Fibroblast of skin of back (primary cell): ENCODE data around the gene KCNQ1OT1.

Experiments used
- DNase-seq: peaks from one replicate; pipeline ENCODE4 v3.0.0-alpha.2; 2013

The KCNQ1OT1 gene

DNA sequence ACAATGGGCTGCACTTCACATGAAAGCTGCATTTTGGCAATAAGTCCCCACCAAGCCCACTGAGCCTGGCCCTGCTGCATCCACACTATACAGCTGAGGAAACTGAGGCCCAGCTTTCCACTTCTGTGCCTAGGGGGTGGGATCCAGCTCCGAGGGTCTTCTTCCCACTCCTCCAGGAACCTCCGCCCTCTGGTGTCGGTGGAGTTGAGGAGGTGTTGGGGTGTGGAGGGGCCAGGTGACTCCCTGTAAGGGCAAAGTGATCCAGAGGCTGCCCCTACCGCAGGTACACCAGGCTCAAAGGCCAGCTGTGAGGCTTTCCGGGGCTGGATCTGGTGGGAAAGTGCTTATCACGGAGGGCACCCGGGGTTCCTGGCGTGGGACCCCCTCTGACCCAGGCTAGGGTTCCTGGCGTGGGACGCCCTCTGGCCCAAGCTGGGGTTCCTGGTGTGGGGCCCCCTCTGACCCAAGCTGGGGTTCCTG lies 130.0 kb downstream of the KCNQ1OT1 start:
- DNase-seq = no peak

DNA sequence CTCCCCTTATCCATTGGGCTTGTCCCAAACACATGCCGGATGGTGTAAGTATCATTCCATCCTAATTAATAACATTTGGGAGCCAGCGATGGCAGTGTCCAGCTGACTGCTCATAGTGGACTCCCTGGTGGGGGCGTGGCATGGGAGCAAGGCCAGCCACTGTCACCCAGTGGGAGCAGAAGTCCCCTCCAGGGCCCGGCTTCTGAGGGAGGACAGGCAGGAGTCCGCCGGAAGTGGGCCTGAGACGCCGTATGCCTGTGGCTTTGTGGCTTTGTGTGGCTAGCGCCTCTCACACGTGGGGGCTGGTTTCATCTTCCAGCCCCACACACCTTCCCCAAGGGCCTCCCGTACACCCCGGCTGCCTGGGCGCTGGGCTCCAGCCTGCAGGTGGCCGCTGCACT lies 130.5 kb downstream of the KCNQ1OT1 start:
- no peak for DNase-seq

DNA sequence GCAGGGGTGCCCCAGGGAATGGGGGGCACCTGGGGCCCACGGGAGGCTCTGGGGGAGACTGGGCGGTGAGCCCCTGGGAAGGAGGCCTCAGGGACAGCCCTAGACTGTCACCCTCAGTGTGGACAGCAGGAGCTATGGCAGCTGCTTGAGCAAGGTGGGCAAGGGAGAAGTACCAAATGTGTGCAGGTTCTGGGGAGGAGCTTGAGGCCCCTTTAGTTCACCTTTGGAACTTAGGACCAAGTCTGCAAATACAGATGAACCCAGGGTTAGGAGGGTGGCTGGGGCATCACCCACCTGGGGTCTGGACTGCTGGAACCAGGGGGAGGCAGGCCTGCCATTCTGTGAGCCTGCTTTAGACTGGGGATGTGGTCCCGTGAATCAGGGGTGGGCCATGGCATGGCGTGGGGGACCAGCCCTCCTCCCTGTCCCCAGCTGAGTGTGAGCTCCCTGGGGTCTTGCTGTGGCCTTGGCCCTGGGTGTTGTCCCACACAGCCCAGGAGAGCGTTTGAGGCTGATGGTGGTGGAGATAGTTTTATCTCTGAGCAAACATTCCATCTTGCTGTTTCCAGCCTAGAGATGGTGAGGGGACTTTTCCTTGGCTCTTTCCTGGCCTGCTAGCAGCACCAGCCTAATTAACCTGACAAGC lies 132.6 kb downstream of the KCNQ1OT1 start:
- no peak for DNase-seq

DNA sequence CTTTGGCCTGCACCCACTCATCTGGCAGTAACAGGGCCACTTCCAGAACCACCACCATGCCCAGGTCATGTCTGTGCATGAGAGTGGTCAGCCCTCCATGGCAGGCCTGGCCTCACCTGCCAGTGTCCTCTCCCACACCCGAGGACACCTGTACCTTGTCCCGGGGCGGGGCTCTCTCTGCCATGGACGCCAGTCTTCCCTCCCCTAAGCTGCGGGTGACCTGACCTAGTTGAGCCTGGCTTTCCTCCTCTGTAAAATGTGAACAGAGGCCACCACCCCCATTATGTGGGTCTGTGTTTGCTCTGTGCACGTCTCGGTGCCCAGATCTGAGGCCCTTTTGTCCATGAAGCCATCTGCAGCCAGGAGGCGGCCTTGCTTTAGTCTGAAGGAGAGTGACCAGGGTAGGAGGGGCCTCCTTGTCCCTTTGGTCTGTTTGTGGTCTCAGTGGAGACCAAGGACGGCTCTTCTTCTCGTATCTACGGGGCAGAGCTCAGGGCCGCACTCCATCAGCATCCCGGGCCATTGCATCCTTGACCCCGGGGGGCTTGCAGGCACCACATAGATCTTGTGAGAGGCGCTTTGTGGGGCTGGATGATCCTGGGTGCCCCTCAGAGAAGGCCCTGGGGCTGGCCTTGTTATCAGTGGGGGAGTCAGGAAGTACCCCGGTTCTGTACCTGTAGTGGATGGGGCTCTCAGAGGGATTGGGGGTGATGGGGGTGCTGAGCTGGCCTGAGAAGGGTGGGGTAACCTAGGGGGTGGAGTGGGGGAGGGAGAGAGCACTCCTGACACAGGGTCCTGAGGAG lies 133.4 kb downstream of the KCNQ1OT1 start:
- no peak for DNase-seq

DNA sequence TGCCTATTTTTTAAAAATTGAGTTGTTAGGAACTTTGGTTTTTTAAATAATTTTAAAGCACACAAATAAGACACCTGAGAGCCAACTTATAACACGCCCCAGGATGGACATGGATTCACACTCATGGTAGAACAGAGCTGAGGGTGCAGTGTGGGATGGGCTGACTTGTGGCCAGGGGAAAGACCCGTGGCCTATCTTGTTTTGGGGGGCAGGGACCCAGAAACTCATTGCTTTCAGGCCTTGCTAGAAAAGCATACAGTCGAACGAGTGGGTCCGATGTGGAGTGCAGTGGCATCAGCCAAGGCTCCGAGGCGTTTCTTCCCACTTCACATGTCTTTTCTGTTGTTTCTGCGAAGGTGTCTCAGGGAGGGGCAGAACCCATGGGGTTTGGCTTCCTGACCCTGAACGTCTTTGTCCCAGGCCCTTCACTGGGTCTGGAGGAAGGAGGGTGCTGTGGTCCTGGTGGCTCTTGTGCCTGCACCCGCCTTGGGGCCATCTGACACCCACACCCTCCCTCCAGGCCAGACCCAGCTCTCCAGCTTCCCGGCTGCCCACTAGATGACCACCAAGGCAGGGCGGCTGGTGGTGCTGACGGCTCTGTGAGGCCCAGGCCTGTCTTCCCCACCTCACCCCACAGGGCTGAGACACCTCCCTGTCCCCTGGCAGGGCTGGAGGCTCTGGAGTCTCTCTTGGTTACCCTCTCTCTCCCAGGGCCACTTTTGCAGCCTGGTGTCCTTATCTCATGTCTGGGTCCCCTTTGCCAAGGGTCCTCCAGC lies 134.2 kb downstream of the KCNQ1OT1 start:
- DNase-seq = no peak

DNA sequence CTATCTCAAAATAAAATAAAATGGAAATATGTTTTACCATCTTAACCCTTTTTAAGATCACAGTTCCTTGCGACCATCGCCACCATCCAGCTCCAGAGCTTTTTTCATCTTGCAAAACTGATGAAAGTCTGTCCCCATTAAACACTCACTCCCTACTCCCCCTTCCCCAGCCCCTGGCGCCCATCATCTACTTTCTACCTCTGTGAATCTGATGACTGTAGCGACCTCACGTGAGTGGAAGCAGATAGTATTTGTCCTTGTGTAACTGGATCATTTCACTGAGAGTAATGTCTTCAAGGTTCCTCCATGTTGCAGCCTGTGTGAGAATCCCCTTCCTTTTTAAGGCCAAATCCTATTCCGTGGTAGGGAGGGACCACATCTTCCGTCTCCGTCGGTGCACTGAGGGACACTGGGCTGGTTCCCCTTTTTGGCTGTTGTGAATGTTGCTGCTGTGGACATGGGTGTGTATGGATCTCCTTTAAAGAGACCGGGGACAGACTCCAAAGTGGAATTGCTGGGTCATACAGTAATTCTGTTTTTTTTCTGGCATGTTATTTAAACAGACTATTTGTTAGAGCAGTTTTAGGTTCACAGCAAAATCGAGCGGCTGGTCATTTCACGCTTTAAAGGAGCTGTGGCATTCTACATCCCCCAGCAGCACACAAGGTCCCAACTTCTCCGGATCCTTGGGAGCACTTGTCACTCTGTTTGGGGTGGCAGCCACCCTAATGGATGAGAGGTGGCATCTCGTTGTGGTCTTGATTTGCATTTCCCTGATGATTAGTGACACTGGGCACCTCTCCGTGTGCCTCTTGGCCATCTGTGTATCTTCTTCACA lies 135.0 kb downstream of the KCNQ1OT1 start:
- no peak for DNase-seq

DNA sequence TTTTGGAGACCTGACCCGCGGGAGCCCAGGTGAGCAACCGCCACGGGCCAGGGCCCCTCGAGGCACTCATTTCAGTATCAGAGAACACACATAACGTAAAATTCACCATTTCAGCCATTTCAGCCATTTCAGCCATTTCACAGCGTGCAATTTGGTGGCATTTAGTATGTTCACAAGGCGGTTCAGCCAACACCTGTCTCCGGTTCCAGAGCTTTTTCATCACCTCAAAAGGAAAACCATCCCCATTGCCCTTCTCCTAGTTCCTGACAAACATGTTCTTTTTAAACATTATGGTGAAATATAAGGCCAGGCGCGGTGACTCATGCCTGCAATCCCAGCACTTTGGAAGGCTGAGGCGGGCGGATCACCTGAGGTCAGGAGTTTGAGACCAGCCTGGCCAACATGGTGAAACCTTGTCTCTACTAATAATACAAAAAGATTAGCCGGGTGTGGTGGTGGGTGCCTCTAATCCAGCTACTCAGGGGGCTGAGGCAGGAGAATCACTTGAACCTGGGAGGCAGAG lies 135.7 kb downstream of the KCNQ1OT1 start:
- DNase-seq = no peak

DNA sequence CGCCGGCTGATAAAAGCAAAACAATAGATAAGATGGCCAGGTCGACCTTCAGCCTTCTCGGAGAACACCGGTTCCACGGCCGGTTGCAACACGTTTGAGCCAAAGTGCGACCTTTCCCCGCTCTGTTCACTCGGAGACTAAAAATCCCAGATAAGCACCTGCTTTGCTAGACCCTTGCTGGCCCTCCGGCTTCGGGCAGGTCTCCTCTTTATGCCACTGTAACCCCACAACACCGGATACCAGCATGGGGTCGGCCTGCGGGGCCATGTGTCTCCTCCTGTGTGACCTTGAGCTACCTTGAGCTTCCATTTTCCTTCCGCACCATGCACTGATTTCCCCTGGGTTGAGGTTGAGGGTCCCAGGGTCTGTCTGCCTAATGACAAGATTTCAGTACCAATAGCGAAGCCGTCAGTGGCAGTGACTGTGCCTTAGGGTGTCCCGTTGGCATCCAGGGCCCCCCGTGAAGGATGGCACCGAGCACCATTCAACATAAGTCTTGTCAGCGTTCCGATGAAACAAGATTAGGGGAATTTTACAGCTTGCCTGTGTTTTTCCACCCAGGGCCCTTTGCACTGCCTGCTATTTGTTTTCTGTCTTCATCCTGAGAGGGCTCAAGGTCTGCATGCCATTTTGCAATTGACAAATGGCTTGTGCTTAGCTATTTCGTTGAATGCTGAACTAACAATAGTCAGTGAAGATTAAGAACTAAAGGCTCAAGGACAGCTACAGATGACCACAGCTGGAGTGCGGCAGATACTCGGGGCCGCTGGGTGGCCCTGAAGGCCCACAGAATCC lies 136.4 kb downstream of the KCNQ1OT1 start:
- no peak for DNase-seq

DNA sequence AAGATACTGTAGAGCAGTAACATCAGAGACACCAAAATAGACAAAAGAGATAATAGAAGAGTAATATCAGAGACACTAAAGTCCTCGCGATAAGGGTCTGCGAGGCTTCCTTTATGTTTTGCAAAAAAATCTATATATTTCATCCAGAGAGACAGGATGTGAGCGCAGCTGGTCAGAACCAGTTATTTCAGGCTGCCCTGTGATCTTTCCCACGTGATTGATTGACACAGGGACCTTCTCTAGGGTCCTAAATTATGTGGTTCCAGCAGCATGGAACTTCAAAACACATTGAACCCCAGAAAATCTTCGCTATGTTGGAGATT lies 136.9 kb downstream of the KCNQ1OT1 start:
- no peak for DNase-seq

DNA sequence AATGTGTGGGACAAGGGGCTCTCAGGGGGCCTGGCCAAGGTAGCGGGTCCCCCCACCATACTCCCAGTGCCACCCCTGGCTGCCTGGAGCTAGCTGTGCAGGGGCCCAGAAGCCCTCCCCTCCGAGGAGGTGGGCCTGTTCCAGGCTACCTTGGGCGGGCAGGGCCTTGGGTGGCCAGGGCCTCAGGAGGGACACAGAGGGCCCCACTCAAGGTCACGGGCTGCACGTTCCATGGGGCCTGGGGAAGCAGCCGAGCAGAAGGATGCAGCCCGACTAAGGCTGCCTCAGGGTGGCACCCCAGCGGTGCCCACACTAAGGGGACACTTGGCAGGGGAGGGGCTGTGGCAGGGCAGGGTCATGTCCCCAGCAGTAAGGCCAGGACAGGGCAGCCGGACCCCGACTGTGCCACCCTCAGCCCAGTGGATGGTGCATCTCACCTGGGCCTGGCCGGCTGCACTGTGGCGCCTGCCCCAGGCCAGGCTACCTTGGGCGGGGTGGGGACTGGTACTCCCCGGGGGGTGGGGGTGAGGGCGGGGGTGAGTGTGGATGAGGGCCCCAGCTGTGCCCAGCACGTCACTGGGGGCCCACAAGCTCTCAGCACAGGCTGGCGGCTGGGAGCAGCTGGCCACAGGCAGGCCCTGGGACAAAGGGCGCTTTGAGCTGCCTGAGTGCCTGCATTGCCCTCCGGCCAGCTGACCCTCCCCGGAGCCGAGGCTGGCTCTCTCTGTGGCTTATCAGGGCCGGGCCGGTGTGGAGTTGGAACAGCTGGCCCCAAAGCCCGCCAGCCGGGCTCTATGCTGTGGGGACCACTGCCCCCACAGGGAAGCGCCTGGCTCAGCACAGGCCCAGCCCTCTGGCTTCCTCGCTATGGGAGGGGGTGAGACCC lies 137.9 kb downstream of the KCNQ1OT1 start:
- no peak for DNase-seq

DNA sequence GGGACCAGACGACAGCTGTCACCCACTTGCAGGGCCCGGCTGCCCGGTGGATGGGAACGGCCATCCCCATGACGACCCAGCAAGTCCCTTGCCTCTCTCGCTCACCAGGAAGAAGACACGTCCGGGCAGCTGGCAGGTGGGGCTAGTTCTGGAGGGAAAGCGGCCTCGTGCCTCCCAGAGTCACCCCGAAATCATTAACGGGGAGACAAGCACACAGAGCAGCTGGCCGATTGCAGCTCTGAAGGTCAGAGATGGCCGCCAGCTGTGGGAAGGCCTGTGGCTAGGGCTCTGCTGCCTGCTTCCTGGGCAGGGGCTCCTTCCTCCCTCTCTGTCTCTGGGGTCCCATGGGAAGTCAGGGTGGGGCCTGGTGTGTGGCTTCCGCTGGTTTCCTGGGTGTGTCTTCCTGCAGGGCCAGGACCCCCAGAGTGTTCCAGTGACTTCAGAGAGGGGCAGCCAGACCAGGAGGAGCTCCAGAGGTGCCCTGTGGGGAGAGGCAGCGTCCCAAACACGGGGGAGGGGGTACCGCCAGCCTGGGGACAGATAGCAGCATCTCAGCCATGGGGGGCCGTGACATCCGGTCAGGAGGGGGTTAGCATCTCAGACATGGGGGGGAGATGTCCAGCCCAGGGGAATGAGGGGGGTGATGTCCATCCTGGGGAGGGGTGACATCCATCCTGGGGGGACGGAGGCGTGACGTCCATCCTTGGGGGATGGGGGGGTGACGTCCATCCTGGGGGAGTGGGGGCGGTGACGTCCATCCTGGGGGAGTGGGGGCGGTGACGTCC lies 140.1 kb downstream of the KCNQ1OT1 start:
- DNase-seq = no peak

DNA sequence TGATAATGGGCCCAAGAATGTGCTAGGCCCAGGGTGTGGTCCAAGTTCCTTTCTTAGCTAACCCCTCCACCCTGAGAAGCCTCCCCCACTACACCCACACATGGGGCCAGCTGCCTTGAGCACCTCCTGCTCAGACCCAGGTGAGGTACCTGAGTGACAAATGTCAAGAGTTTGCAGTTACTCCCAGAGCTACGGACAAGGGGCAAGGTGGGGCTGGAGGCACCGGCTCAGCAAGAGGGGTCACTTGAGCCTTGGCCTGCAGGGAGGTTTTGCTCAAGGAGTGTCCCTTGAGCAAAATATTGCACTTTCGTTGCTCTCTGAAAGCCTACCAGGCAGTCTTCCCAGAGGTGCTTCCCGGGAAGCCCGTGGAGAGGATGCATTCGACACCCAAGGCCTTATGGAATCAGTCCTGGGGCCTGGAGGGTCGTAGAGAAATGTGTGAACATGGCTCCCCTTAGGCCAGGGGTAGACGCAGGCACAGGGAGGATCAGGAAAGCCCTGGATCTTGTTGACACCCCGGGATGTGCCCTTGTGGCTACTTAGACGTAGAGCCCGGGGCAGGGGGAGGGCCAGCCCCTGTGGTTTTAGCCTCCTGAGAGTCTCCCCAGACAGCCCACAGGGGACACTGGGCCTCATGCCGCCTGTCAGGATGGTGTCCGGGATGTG lies 140.8 kb downstream of the KCNQ1OT1 start:
- no peak for DNase-seq

DNA sequence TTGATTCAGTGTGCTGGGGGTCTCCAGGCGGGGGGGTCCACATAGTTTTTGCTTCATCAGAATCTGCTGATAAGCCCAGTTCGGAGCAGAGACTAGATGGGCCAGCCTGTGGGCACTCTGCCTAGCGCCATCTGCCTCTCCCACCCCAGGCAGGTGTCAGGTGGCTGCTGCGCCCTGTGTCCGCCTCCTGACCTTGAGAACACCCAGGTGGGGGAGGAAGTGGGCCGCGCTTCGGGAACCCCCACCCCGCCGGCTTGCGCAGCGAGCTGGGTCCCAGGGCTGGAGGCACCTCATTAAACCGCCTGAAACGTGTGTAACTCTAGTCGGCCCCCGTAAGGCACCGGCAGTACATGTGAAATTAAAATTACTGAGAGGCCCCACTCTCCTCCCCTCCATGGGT lies 141.4 kb downstream of the KCNQ1OT1 start:
- no peak for DNase-seq
